ENCODE measurements around the gene CCDC85A.

Gene CCDC85A

DNA sequence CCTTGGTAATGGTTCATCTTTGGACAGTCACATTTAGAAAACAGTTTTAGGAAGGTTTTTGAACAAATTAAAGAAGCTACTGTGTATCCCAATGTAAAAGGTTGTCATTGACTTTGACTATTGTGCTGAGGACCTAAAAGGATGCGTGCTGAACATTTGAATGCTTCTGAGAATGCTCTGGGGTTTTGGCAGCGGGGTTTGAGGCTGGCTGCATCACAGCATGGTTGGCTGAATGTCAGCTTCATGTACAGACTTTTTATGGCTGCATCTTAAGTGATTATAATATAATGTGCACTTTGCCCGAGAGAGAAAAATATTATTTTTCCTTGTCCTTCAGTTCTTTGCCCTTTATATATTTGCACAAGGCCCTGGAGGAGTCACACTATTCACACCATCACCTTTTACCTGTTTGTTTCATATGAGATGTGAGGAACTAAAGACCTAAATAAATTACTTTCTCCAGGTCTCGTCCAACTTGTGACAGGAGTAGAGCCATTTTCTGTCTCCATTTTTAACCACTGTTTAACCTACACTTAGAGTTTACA, 125.9 kb downstream of the CCDC85A start:
- DNase-seq (ENCODE audit: low spot score): no peak

DNA sequence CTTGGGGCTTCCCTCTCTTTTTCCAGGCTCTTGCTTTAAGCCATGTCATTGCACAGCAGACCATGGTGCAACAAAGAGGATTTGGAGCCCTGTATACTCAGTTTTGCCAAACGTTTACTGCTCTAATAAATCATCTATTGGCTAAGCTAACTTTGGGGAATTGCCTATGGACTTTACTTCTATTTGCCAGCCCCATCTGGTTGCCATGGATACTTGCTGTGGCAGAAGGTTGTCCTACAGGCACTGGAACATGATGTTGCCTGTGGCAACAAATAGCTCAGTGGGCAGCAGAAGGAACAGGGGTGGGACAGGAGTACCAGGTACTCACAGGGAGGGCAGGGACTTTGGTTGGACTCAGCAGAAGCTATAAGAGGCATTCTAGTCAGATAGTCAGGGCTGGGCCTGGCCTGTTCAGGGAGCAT, 129.7 kb downstream of the CCDC85A start:
- DNase-seq (ENCODE audit: low spot score): no peak

DNA sequence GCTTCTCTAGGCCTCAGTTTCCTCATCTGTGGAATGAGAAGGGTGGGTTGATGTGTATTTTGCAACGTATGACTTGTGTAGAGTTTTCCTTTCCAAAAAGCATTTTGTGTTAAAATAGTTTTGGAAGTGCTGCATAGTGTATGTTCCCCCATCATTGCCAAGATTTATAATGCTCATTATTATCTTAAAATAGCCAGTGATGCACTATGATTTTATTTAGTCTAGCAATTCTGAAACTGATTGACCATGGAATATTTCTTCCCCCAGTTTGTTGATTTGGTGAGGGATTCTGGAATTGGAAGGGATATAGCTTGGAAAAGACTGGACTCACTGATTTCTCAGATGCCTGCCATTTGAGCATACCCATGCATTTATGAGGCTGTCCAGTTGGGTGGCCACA, 130.6 kb downstream of the CCDC85A start:
- DNase-seq (ENCODE audit: low spot score): no peak

DNA sequence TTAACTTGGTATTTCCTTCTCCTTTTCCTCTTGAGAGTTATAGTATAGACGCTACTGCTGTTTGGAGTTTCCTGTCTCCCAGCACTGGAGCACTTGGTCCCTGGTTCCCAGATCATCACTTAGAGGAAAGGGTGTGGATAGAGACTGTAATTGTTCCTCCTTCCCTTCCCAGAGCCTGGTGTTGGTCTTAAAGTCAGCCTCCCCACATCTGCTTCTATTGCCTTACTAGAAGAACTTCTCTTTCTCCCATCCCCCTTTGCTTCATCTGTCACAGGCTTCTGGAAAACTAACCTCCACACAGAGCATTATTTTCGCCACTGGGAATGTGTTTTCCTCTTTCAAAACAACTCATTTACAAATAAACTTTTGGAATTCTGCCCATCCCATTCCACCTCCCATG, 131.0 kb downstream of the CCDC85A start:
- no peak for DNase-seq (ENCODE audit: low spot score)

DNA sequence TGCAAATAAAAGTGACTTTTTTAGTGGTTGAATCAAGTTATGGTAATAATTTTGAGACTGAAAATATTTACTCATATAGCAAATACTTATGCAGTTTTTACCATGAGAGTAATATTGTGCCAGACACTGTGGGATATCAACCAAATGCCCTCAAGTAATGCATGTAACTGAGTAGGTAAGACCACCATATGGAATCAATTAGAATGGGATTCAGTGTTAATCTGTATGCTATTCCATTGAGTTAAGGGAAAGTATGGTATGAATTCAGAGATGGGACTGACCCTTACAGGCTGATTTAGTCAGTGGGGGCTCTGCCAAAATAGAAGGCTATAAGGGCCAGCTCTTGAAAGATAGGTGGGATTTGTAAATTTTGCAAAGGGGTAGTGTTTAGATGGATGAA, 131.6 kb downstream of the CCDC85A start:
- no peak for DNase-seq (ENCODE audit: low spot score)

DNA sequence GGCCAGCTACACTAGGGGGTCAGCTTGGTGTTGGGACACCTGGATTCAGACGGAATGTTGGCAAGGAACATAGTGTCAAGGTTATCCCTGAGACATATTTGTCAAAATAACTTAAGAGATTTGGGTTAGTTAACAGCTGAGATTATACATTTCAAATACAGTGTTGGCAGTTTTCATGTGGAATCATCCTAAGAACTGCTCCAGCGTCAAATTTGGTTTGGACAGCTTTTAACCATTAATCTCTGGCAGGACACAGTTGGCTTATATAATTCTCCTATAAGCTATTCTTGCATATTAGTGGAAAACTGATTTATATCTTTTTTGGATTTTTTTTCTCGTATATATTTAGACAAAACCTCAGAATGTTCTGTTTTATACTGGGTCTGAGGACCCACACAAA, 132.2 kb downstream of the CCDC85A start:
- no peak for DNase-seq (ENCODE audit: low spot score)

DNA sequence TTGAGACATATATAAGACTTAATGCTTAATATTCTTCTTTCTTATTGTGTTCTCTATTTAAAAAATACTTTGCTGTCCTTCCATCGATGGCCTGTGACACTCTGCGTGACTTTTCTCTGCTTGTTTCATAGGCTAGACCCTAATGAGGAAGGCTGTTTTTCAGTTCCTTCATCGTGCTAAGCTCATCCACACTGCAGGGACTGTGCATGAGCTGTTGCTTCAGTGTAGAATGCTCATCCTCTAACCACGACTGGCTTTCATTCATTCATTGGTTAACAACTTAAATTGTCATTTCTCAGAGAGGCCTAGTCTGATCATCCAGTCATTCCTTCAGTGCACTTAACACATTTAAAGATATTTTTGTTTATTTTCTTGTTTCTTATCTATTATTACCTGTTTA, 134.4 kb downstream of the CCDC85A start:
- no peak for DNase-seq (ENCODE audit: low spot score)

DNA sequence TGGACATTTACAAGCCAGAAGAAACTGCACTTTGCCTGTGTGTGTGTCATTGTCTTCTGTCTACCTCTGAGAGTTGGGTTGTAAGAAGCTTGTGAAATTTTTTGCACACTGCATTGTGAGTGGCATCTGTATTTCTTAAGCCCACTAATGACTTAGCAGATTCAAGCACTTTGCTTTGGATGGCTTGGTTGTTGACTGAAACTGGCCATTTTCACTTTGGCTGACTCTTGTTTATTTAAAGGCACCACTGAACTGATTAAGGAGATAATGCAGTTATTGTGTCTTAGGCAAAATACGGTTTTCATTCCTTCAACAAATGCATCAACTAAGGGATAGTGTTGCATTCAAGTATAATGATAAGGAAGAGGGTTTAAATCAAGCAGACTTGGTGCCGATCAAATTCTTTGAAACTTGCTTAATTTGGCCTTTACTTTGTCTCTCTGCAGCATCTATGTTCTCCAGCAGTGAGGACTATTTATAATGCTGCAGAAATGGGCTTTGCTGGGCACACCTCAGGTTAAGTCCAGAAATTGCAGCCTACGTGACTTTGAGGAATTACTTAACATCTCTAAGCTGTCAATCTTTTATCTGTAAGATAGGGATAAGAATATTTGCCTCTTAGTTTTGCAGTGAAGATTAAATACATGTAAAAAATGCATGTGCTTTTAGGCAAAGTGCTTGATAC, 142.0 kb downstream of the CCDC85A start:
- DNase-seq (ENCODE audit: low spot score): no peak

DNA sequence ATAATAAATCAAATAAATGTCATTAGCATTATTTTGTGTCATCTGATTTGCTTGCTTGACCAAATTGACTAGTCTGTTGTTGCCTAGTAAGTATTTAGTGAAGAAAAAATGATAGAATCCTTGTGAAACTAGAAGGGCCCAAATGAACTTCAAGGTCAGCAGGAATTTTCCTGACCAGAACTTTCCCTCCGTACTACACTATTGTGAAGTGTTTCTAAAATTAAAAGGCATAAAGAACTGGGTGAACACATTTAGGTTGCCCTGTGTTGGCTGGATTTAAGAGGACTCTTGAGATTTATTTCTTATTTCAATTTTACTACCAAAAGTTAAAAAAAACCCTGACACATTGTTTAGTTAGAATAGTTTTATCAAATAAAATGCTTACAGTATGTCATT, 142.6 kb downstream of the CCDC85A start:
- no peak for DNase-seq (ENCODE audit: low spot score)

DNA sequence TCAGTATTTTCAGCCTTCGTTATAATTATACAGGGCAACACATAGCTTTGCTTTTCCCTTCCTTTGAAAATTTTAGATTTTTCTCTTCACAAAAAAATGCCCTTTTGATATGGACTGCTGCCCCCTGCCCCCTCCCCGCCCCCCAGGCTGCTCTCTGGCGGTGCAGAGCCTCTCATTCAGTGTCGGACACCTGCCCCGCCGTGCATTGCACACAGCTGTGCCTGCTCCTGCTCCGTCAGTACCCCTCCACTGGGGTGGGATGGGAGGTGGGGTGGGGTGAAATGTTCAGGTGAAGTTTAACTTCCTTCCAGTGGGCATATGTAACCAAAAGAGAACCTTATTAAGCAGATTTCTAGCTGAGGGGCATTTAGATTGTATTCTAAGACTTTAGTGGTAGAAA, 148.0 kb downstream of the CCDC85A start:
- DNase-seq (ENCODE audit: low spot score): no peak

DNA sequence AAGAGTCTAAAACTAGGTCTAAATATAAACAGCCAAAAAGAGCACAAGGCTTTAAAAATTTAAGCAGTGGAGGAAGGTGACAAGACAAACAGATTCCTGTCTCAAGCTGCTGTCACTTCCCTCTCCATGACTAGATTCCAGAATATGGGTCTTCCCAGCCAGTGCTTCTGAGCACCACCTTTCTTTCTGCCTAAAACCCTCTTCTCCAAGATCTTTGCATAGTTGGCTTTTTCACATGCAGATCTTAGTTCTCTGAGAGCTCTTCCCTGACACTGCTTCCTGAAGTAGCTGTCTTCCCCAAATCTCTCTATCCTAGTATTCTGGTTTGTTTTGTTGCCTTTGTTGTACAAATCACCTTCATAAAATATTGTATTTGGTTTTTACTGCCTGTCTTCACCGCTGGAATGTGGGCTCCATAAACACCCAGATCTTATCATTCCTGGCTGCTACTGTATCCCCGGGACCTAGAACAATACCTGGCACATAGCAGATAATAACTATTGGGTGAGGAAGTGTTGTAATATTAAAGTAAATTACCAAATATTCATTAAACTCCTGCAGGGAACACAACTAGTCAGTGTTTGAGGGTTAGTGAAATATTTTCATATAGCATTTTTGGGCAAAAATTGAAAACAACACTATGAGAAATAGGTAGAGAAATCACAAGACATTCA, 150.2 kb downstream of the CCDC85A start:
- DNase-seq (ENCODE audit: low spot score): no peak

DNA sequence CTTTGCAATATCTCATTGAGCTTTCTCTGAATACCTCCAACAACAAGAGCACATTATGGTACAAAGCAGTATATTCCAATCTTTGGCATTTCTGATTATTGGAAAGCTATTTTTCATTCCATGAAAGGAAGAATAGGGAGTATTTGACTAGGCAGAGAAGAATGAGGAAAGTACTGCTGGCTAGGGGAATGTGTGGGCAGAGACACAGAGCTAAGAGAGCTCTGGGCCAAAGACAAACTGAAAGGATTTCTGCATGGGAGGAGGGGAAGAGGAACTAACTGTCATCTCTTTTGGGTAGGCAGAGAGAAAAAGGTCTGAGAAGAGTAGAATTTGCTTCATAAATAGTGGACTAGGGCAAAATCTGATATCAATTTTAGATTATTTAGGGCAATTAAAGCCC, 150.8 kb downstream of the CCDC85A start:
- no peak for DNase-seq (ENCODE audit: low spot score)

DNA sequence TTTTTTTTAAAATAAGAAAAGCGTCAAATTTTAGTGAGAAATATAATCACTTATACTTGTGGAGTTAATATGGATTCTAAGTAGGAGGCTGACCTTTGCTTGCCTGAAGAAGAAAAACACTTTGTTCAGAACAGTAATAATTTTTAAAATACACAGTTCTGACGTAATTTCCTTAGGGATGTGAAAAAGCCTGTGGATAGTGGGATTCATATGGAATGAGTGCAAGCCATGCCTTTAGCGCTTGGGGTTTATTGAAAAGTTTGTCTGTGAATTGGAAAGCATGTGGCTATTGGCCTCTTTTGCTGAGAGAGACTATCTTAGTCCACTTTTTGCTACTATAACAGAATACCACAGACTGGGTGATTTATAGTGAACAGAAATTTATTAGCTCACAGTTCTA, 151.3 kb downstream of the CCDC85A start:
- no peak for DNase-seq (ENCODE audit: low spot score)

DNA sequence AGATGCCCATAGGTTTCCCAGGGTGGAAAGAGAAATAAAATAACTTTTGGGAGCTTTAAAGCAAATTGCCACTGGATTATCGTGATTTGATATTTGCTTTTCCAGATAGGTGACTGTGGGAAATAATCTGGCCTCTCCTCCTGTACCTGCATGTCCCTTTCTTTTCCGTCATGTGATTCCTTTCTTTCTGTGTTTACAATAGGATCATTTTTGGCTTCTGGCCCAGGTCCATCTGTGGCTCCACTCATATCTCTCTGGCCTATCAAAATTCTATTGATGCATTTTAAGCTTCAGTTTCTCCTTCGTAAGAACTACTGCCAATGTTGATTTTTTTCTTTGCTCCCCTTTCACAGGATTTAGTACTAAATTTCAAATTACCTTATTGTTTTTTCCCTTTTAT, 153.6 kb downstream of the CCDC85A start:
- no peak for DNase-seq (ENCODE audit: low spot score)

DNA sequence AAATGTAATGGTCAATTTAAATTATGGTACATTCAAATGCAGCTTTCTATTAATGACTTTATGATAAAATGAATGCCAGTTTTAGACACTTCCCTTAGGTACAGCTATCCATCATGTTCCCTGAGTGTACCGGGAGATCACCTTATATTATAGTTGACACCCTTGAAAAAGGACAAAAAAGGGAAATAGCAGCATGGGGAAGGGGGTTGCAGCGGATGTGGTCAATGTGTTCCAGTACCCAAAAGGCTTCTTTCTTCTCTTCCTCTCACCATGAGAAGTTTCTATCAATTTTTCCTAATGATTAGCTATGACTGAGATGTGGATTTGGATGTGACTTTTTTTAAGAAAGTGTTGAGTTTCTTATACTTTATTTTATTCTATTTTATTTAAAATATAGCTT, 154.4 kb downstream of the CCDC85A start:
- DNase-seq (ENCODE audit: low spot score): no peak

DNA sequence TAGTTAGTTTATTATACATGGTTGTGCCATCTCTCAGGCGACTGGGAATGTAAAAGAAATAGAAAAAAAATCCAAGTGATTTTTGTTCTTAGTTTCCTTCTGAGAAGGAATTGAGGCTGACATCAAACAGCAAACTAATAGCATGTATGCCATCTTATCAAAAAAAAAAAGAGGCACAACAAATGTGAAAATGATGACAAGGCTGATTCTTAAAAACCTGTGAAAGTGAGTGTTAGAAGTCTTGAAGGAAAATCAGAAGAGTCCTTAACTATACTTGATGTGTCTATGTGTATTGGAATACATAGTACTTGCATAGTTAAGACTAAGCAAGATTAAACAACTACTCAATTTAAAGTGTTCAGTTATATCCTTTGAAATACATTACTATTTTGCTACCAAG, 161.0 kb downstream of the CCDC85A start:
- DNase-seq (ENCODE audit: low spot score): no peak

DNA sequence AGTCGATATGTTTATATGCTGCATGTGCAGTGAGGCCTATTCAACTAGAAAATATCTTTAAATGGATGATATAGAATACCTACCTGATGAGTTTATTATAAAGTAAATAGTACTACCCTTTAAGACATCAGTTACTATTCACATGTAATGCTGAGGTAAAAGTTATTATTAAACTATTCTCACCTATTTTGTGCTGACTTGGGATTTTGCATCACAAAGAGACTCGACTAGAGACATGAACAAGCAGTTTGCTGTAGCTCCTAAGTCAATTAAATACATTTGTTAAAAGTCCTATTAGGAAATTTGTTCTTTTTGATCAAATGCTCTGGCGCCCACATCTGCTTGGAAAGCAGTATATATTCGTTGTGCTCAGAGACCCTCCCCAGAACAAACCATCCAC, 164.1 kb downstream of the CCDC85A start:
- no peak for DNase-seq (ENCODE audit: low spot score)

DNA sequence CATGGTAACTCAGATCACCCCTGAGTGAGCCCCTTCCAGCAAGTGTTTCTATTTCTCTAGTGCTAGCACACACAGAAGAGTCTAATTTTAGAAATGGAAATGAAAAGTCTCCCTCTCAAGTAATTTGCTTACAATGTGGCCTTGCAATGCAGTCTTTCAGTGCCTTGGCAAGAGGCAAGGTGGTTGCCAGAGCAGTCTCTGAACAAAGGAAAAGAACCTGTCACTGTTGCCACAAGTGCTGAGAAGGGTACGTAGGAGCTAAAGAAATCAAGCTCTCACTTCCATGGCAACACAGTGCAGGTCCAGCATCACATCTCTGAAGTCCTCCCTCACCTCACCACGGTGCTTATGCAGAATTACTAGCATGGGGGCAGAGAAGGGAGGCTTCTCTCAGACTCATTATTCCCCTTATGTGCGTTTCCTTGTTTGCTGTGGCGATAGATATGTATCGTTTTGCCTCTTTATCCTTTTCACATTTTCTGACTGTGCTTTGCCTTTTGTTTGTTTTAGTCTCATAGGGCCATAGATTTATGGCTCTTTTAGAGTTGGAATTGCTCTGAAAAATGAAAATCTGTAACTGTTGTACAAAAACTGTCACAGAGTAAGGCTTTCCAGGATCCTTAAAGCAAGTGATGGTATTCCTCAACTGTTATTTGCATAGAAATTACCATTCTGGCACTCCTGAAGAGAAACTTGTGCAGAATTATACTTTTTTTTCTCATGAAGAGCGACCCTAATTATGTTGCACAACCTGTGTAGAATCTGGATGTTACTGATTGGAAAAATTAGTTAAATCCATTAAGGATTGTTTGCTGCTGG, 164.8 kb downstream of the CCDC85A start:
- no peak for DNase-seq (ENCODE audit: low spot score)

DNA sequence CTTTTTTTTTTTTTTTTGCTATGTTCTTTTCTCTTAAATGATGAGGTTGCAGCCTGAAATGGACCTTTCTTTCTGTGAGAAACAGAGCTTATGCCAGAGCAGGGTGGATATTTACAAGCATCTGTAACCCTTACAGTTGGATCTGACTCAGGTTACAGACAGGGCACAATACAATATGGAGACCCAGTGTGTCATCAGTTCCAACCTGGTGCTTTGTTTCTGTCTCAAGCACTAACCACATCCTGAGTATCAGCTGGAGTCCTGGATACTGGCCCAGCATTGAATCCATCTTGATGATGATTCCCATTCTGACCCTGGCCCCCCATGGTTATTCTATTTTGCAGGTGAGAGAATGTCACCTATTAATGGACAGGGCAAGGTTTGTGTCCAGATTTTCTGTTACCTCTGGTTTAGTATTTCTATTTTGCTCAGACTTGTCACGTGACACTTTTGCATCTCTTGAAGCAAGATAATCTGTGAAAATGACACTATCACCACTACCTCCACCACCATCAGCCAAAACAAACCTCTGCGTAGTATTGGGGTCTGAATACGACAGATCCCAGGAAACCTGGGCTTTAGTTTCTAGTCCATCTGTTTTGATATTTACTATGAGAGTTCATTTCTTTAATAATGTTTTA, 174.0 kb downstream of the CCDC85A start:
- no peak for DNase-seq (ENCODE audit: low spot score)

DNA sequence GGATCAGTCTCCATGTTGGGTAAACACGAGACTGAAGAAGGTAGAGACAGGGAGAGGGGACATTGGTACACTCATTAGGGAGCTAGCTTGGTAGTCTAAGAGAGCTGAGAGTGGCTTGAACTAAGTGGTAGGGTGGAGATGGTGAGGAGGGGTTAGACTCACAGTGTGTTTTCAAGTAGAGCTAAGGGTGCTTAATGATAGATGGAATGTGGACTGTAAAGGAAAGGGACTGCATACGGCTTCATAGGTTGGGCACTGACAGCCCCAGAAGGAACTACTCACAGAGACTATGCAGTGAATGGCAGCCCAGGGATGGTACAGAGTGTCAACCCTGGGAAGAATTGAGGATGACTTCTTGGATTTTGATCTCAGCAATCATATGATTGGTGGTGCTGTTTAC, 178.1 kb downstream of the CCDC85A start:
- no peak for DNase-seq (ENCODE audit: low spot score)

DNA sequence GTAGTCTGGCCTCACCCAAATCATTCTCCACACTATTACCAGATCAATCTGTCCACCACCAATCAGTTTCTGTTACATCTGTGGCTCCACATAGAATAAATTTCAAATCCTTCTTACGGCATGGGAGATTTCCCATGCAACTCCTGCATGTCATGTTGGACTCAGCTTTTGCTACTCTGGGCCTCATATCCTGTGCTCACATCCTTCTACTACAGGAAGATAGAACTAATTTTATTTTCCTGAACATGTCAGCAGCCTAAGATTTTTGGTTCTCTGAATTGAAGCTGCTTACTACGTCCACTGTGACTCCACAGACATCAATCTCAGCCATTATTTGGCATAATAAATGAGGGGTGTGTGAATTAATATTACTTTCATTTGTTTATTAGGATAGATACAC, 181.1 kb downstream of the CCDC85A start:
- no peak for DNase-seq (ENCODE audit: low spot score)

DNA sequence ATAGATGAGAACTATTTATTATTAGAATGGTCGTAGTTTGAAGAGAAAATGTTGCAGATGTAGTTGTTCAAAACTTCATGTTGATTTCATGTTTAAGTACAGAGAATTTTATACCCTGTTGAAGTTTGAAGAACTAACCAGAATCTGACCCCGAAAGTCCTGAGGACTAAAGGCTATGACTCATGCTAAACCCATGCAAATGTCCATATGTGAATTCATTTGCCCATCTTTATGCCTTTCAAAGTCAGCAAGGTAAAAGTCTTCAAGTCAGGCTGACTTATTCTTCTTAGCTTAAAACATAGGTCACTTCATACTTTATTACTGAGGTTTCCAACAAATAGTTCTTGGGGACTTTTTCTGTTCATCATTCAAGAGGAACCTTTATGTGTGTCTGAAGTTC, 185.5 kb downstream of the CCDC85A start:
- no peak for DNase-seq (ENCODE audit: low spot score)
